Liver (tissue), 9 donors: ENCODE measurements around the gene RBM5. TPM values are rescaled to one million over a fixed set of nuclear protein-coding genes. Genes with fewer than 3 reads are reported as not detected.

Experiments used
- DNase-seq: peaks from one replicate; pipeline ENCODE4 v3.0.0-alpha.2; 2017; ENCODE audit warnings: low spot score
- H3K27ac ChIP-seq, 2 donors: one replicate each; pipeline ENCODE4 v1.7.0; 2013; ENCODE audit warnings: inconsistent platforms in 2 of 2, low read length in 2 of 2, control low read depth in 1 of 2, low read depth in 1 of 2, mild to moderate bottlenecking in 1 of 2
- H3K27me3 ChIP-seq, 4 donors: one replicate each; pipeline versions ENCODE4 v1.6.1 to v1.7.0; 2013; ENCODE audit warnings: low read length in 3 of 4, inconsistent platforms in 1 of 4, mild to moderate bottlenecking in 1 of 4, moderate library complexity in 1 of 4; ENCODE audit not compliant: control insufficient read depth in 4 of 4, insufficient read depth in 4 of 4
- H3K36me3 ChIP-seq, 4 donors: one replicate each; pipeline versions ENCODE4 v1.6.1 to v1.7.0; 2013; ENCODE audit warnings: low read length in 3 of 4, mild to moderate bottlenecking in 3 of 4, low read depth in 1 of 4, moderate library complexity in 1 of 4; ENCODE audit not compliant: control insufficient read depth in 4 of 4, insufficient read depth in 3 of 4
- H3K4me1 ChIP-seq, 4 donors: one replicate each; pipeline versions ENCODE4 v1.6.1 to v1.7.0; 2013; ENCODE audit warnings: low read length in 3 of 4, mild to moderate bottlenecking in 3 of 4, moderate library complexity in 1 of 4; ENCODE audit not compliant: control insufficient read depth in 4 of 4, insufficient read depth in 4 of 4
- H3K4me3 ChIP-seq, 3 donors: one replicate each; pipeline versions ENCODE4 v1.6.1 to v1.7.0; 2013; ENCODE audit warnings: low read length in 3 of 3, control low read depth in 1 of 3, low read depth in 1 of 3, mild to moderate bottlenecking in 1 of 3
- H3K9ac ChIP-seq, 2 donors: one replicate each; pipeline ENCODE4 v1.7.0; 2013; ENCODE audit warnings: low read length in 2 of 2, mild to moderate bottlenecking in 2 of 2, moderate library complexity in 2 of 2, control low read depth in 1 of 2, low read depth in 1 of 2
- H3K9me3 ChIP-seq, 4 donors: one replicate each; pipeline versions ENCODE4 v1.6.1 to v1.7.0; 2013; ENCODE audit warnings: low read length in 3 of 4; ENCODE audit not compliant: control insufficient read depth in 4 of 4
- EGR1 ChIP-seq, 2 donors: IDR thresholded peaks; 2 replicates each; pipeline ENCODE4 v1.6.1; 2016 to 2018; ENCODE audit warnings: antibody characterized with exemption in 2 of 2, low read depth in 2 of 2
- HNF4G ChIP-seq: IDR thresholded peaks from 2 replicates; pipeline ENCODE4 v1.6.1; 2016; ENCODE audit warnings: antibody characterized with exemption
- JUND ChIP-seq, 2 donors: IDR thresholded peaks; 2 replicates each; pipeline ENCODE4 v1.6.1; 2016; ENCODE audit warnings: antibody characterized with exemption in 2 of 2
- NR2F2 ChIP-seq: IDR thresholded peaks from 2 replicates; pipeline ENCODE4 v1.6.1; 2016; ENCODE audit warnings: antibody characterized with exemption
- RAD21 ChIP-seq, 2 donors: IDR thresholded peaks; 2 replicates each; pipeline ENCODE4 v1.6.1; 2016; ENCODE audit warnings: antibody characterized with exemption in 2 of 2, mild to moderate bottlenecking in 2 of 2
- SP1 ChIP-seq: IDR thresholded peaks from 2 replicates; pipeline ENCODE4 v1.6.1; 2018; ENCODE audit warnings: antibody characterized with exemption, mild to moderate bottlenecking
- TAF1 ChIP-seq: conservative IDR thresholded peaks from 2 replicates; pipeline ENCODE4 v1.6.1; 2016; ENCODE audit warnings: antibody characterized with exemption, mild to moderate bottlenecking
- ZBTB33 ChIP-seq: IDR thresholded peaks from 2 replicates; pipeline ENCODE4 v1.6.1; 2016; ENCODE audit warnings: antibody characterized with exemption
- WGBS: extraction: QIAGEN DNeasy Blood & Tissue Kit; methylation state at CpG from one replicate; pipeline ENCODE4 v1.1.7; 2013; 5-methylcytosine and 5-hydroxymethylcytosine counted together
- polyA plus RNA-seq, 2 donors: library from polyadenylated mRNA; stranded (reverse) in 1 of 2; unstranded in 1 of 2; fragments of 200-250 nt in 1 of 2; fragments of >200 nt in 1 of 2; fragmentation: Nextera tagmentation in 1 of 2; extraction: Ambion mirVana in 1 of 2; gene quantifications; one replicate each; pipeline versions ENCODE4 v1.2.1 to v1.2.3, GENCODE V29; 2013 to 2015
- total RNA-seq, 2 donors: library from RNA; depleted of rRNA; stranded (reverse); fragments of >200 nt; gene quantifications; one replicate each; pipeline ENCODE4 v1.2.3, GENCODE V29; 2014
- TF ChIP-seq, protein P1 (sequence below): IDR thresholded peaks from 2 replicates; pipeline ENCODE4 v1.6.1; 2016; ENCODE audit warnings: antibody characterized with exemption, mild to moderate bottlenecking
- TF ChIP-seq, protein P2 (sequence below): IDR thresholded peaks from 2 replicates; pipeline ENCODE4 v1.6.1; 2016; ENCODE audit warnings: antibody characterized with exemption
- TF ChIP-seq, protein P3 (sequence below): fragments of 150-350 bp; IDR thresholded peaks from 2 replicates; pipeline ENCODE4 v1.5.1; 2017; ENCODE audit warnings: improper control_type of control experiment, low read depth, low read length; ENCODE audit not compliant: missing input control
- donor health status: healthy.
- donor health status: healthy.
- donor health status: healthy.
- donor health status: healthy.
- donor health status: healthy.

The RBM5 gene
- total and polyA plus RNA-seq, 4 donors: 21.2 to 142 (median 64.3) TPM

DNA sequence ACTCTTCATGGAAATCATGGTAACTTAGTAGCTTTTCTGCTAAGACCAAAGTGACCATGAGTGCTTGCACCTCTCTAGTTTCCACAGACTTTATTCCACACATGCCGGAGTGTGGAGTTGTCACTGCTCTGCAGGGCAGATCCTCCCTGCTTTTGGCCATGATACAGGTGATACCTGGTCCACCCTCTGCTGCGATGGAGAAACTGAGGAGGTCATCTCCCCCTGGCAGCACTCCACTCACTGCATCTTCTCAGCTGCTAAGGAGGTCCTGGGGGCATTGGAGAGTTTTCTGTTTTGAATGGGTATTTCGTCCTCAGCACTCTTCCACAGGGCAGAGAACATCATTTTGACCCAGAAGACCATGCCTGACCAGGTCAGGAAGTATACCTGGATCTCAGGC, 31.1 kb downstream of the RBM5 start:
- Histone ChIP-seq H3K27ac (no peak overlapping the region), H3K4me1 (no peaks in the 10 kb centered on the region), H3K36me3 (peaks cover 10 to 57% (median 45%) of the 10 kb centered on the region in 4 donors), H3K9ac (no peak overlapping the region), H3K9me3 (no peaks in the 10 kb centered on the region), H3K4me3 (no peak overlapping the region), H3K27me3 (no peaks in the 10 kb centered on the region)
- DNase-seq: no peak
- TF ChIP-seq, protein P1, sequence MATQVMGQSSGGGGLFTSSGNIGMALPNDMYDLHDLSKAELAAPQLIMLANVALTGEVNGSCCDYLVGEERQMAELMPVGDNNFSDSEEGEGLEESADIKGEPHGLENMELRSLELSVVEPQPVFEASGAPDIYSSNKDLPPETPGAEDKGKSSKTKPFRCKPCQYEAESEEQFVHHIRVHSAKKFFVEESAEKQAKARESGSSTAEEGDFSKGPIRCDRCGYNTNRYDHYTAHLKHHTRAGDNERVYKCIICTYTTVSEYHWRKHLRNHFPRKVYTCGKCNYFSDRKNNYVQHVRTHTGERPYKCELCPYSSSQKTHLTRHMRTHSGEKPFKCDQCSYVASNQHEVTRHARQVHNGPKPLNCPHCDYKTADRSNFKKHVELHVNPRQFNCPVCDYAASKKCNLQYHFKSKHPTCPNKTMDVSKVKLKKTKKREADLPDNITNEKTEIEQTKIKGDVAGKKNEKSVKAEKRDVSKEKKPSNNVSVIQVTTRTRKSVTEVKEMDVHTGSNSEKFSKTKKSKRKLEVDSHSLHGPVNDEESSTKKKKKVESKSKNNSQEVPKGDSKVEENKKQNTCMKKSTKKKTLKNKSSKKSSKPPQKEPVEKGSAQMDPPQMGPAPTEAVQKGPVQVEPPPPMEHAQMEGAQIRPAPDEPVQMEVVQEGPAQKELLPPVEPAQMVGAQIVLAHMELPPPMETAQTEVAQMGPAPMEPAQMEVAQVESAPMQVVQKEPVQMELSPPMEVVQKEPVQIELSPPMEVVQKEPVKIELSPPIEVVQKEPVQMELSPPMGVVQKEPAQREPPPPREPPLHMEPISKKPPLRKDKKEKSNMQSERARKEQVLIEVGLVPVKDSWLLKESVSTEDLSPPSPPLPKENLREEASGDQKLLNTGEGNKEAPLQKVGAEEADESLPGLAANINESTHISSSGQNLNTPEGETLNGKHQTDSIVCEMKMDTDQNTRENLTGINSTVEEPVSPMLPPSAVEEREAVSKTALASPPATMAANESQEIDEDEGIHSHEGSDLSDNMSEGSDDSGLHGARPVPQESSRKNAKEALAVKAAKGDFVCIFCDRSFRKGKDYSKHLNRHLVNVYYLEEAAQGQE: no peak
- TF ChIP-seq RAD21 (IDR thresholded peaks at IDR 0.05): no peak
- no peak for TF ChIP-seq NR2F2
- TF ChIP-seq EGR1 (IDR thresholded peaks at IDR 0.05; ENCODE audit: low read depth in 2 of 2): no peak
- 86% methylated on average over 3 of the region's 3 CpGs for WGBS

GRCh38 chr3:50120364-50121071, 31.8 kb downstream of the RBM5 start:
- Histone ChIP-seq H3K9me3 (no peaks in the 10 kb centered on the region), H3K9ac (no peak overlapping the region), H3K27ac (no peak overlapping the region), H3K36me3 (peaks cover 6 to 50% (median 38%) of the 10 kb centered on the region in 4 donors), H3K4me1 (no peaks in the 10 kb centered on the region), H3K4me3 (no peak overlapping the region), H3K27me3 (no peaks in the 10 kb centered on the region)
- TF ChIP-seq TAF1 (no peak), SP1 (no peak), JUND (IDR thresholded peaks at IDR 0.05) (no peak), ZBTB33 (no peak), HNF4G (no peak)
- TF ChIP-seq, protein P2, sequence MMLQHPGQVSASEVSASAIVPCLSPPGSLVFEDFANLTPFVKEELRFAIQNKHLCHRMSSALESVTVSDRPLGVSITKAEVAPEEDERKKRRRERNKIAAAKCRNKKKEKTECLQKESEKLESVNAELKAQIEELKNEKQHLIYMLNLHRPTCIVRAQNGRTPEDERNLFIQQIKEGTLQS: no peak
- TF ChIP-seq, protein P3, sequence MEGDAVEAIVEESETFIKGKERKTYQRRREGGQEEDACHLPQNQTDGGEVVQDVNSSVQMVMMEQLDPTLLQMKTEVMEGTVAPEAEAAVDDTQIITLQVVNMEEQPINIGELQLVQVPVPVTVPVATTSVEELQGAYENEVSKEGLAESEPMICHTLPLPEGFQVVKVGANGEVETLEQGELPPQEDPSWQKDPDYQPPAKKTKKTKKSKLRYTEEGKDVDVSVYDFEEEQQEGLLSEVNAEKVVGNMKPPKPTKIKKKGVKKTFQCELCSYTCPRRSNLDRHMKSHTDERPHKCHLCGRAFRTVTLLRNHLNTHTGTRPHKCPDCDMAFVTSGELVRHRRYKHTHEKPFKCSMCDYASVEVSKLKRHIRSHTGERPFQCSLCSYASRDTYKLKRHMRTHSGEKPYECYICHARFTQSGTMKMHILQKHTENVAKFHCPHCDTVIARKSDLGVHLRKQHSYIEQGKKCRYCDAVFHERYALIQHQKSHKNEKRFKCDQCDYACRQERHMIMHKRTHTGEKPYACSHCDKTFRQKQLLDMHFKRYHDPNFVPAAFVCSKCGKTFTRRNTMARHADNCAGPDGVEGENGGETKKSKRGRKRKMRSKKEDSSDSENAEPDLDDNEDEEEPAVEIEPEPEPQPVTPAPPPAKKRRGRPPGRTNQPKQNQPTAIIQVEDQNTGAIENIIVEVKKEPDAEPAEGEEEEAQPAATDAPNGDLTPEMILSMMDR: no peak
- no peak for DNase-seq
- 89% methylated on average over 10 of the region's 10 CpGs for WGBS
